Kidney (tissue), 14 donors: ENCODE results near the gene HEXIM2. TPM values are rescaled to one million over a fixed set of nuclear protein-coding genes. Genes with fewer than 3 reads are reported as not detected.

ENCODE experiments used
- DNase-seq, 5 donors: peaks; one replicate each; pipeline ENCODE4 v3.0.0-alpha.2; 2013 to 2020
- FAIRE-seq: peaks from 2 replicates; lab custom pipeline; 2012; peaks lifted over from hg19 to GRCh38; lab: Jason Lieb, UNC
- H3K27ac ChIP-seq, 2 donors: one replicate each; pipeline ENCODE4 v1.7.0; 2013; ENCODE audit warnings: low read depth in 2 of 2, low read length in 2 of 2, inconsistent platforms in 1 of 2
- H3K27me3 ChIP-seq: one replicate; pipeline ENCODE4 v1.7.1; 2013; ENCODE audit warnings: low read length, inconsistent platforms; ENCODE audit not compliant: control insufficient read depth, insufficient read depth
- H3K36me3 ChIP-seq, 3 donors: one replicate each; pipeline versions ENCODE4 v1.7.0 to v1.7.1; 2013; ENCODE audit warnings: low read length in 3 of 3, control low read depth in 1 of 3, inconsistent platforms in 1 of 3; ENCODE audit not compliant: insufficient read depth in 3 of 3, control insufficient read depth in 2 of 3
- H3K4me1 ChIP-seq, 3 donors: one replicate each; pipeline versions ENCODE4 v1.7.0 to v1.7.1; 2013; ENCODE audit warnings: low read length in 3 of 3, inconsistent platforms in 1 of 3, low read depth in 1 of 3; ENCODE audit not compliant: control insufficient read depth in 2 of 3, insufficient read depth in 2 of 3
- H3K4me3 ChIP-seq, 3 donors: one replicate each; pipeline versions ENCODE4 v1.7.0 to v1.8.1; 2013; ENCODE audit warnings: low read length in 3 of 3, control low read depth in 1 of 3, inconsistent platforms in 1 of 3
- H3K9ac ChIP-seq, 3 donors: one replicate each; pipeline versions ENCODE4 v1.7.0 to v1.7.1; 2013; ENCODE audit warnings: low read length in 3 of 3, control low read depth in 1 of 3, inconsistent platforms in 1 of 3
- H3K9me3 ChIP-seq, 3 donors: one replicate each; pipeline versions ENCODE4 v1.7.0 to v1.7.1; 2013; ENCODE audit warnings: low read length in 3 of 3, control low read depth in 1 of 3, inconsistent platforms in 1 of 3; ENCODE audit not compliant: control insufficient read depth in 2 of 3, insufficient read depth in 1 of 3
- CTCF ChIP-seq: IDR thresholded peaks from 3 replicates; pipeline ENCODE4 v1.5.1; 2012; ENCODE audit warnings: mild to moderate bottlenecking, moderate library complexity, borderline replicate concordance; ENCODE audit not compliant: insufficient read depth; ENCODE audit errors: extremely low read depth
- intact Hi-C: fragments of 100-400 bp; cut with DNase I; formaldehyde crosslinking; loops from one replicate; pipeline ENCODE4 v1.11.1; 2022
- polyA plus RNA-seq: library from polyadenylated mRNA; stranded (reverse); fragments of 350-450 nt; fragmentation: Illumina TruSeq; extraction: RNeasy Lipid Tissue Mini Kit (QIAGEN cat#74804); gene quantifications from one replicate; pipeline ENCODE4 v1.2.3, GENCODE V29; 2014; ENCODE audit warnings: low read depth, low replicate concordance; ENCODE audit not compliant: insufficient read depth
- total RNA-seq: library from RNA; stranded (reverse); fragmentation: NEBNext Ultra II Directional; extraction: Animal tissue kit (Norgen Biotek cat#: 25700); gene quantifications from one replicate; pipeline ENCODE4 v1.2.1, GENCODE V29; 2021
- donor health status: control.
- donor health status: control.
- donor health status: control.
- donor health status: control.
- donor health status: control.
- donor health status: DM: yes; HTN: yes; CAD: no.
- donor health status: Normal renal cell carcinoma (clear cell type).

The HEXIM2 gene
- total and polyA plus RNA-seq, 2 donors from 2014 or later = 6.2 to 29.1 TPM

GRCh38 chr17:45127207-45127547 is 34.5 kb upstream of the HEXIM2 start:
- H3K27me3 ChIP-seq = no peaks in the 10 kb centered on the region
- intact Hi-C loops = no loop called here
- H3K9ac ChIP-seq = no peak overlapping the region
- H3K36me3 ChIP-seq = no peaks in the 10 kb centered on the region
- FAIRE-seq = no peak
- H3K9me3 ChIP-seq = no peaks in the 10 kb centered on the region
- DNase-seq = peak in 2 of 5 donors; percentile 49 to 61
- H3K4me3 ChIP-seq = no peak overlapping the region
- no peak for TF ChIP-seq CTCF
- H3K27ac ChIP-seq = peak overlapping the region in 1 of 2 donors; percentile 11
- peaks cover 0 to 16% (median 6%) of the 10 kb centered on the region in 3 donors for H3K4me1 ChIP-seq

GRCh38 chr17:45127548-45128300 is 34.0 kb upstream of the HEXIM2 start:
- FAIRE-seq (no peak), DNase-seq (peak; percentile 54 to 89 (median 72))
- Histone ChIP-seq H3K9ac (peak overlapping the region in 1 of 3 donors; percentile 10), H3K27ac (peak overlapping the region; percentile 67 to 83), H3K36me3 (no peaks in the 10 kb centered on the region), H3K4me1 (peaks cover 0 to 17% (median 6%) of the 10 kb centered on the region in 3 donors), H3K27me3 (no peaks in the 10 kb centered on the region), H3K9me3 (no peaks in the 10 kb centered on the region), H3K4me3 (no peak overlapping the region)
- no peak for TF ChIP-seq CTCF
- intact Hi-C loops = no loop called here

- Histone ChIP-seq H3K4me3 (no peak overlapping the region), H3K4me1 (peaks cover 0 to 21% (median 6%) of the 10 kb centered on the region in 3 donors), H3K27me3 (no peaks in the 10 kb centered on the region), H3K9me3 (no peaks in the 10 kb centered on the region), H3K9ac (peak overlapping the region in 1 of 3 donors; percentile 10), H3K27ac (peak overlapping the region; percentile 67 to 83), H3K36me3 (no peaks in the 10 kb centered on the region)
- intact Hi-C loops = no loop called here
- FAIRE-seq (no peak), DNase-seq (peak in 2 of 5 donors; percentile 57 to 70)
- no peak for TF ChIP-seq CTCF
These were observed 33.3 kb upstream of the HEXIM2 start for GRCh38 chr17:45128331-45128730.

- no peak overlapping the region for H3K4me3 ChIP-seq
- DNase-seq (no peak), FAIRE-seq (no peak)
- no peaks in the 10 kb centered on the region for H3K27me3 ChIP-seq
- intact Hi-C loops = no loop called here
- no peaks in the 10 kb centered on the region for H3K36me3 ChIP-seq
- no peak overlapping the region for H3K27ac ChIP-seq
- no peaks in the 10 kb centered on the region for H3K9me3 ChIP-seq
- no peak for TF ChIP-seq CTCF
- H3K4me1 ChIP-seq = peaks cover 0 to 21% (median 6%) of the 10 kb centered on the region in 3 donors
- no peak overlapping the region for H3K9ac ChIP-seq
These were observed 32.7 kb upstream of the HEXIM2 start for GRCh38 chr17:45128989-45129388.
